HTR-8/SVneo (cell line): ENCODE measurements around the gene SELENON.

Experiments used
- DNase-seq: peaks from one replicate; pipeline ENCODE4 v3.0.0; 2011; ENCODE audit warnings: low spot score, mixed read lengths; ENCODE audit not compliant: insufficient read length
- FAIRE-seq: peaks from 2 replicates; lab custom pipeline; 2011; peaks lifted over from hg19 to GRCh38; lab: Jason Lieb, UNC

The SELENON gene

DNA sequence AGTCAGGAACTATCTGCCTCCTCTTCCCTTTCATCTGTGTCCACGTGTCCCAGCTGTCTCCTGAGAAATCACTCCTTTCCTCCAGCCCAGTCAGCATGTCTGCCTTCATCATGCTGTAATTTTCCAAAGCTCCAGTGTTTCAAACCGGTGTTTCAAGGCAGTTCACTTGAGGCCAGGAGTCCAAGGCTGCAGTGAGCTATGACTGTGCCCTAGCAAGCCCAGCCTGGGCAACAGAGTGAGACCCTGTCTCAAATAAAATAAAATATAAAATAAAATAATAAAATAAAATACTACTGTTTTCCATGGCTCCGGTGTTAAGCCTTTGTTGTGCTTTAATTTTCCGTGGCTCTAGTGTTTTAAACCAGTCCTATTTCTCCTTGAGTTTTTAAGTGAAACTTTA lies 7.9 kb upstream of the SELENON start:
- DNase-seq: no peak
- no peak for FAIRE-seq

DNA sequence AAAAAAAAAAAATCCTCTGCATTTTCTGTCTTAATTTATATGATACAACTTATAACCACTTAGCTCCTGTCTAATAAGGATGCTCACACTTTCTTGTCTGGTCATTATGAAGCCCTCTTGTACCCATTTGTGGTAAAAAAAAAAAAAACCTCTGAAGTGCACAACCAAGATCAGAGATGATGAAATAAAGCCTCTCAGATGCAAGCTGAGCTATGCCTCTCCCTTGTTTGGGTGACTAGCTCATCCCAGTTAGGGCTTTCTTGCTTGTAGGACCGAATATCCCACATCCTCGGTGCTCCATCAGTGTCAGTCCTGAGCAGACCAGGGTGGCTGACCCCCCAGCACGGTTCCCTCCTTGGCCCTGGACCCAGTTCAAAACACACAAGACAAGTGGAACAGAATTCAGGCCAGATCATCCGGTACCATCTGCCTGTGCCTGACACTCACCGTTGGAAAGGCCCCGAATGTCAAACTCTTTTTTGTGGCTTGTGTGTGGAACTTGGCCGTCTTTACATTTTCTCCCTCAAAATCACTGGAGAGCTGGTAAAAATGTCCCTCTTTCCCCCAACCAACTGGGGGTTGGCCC lies 6.3 kb upstream of the SELENON start:
- DNase-seq (no peak), FAIRE-seq (no peak)

DNA sequence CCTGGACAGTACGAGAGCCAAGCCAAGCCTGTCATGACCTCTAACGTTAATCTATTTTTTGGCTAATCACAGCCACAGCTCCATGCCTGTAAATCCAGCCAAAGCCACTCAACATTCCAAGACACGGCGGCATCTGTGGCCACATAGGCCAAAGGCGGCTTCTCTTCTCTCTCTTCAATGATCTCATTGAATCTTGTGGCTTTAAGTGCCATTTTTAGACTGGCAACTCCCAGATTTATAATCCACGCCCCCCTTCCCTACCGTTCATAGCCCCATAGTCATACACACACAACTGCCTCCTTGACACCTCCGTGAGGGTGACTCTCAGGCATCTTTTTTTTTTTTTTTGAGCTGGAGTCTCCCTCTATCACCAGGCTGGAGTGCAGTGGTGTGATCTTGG lies 5.7 kb upstream of the SELENON start:
- FAIRE-seq: no peak
- DNase-seq: no peak

DNA sequence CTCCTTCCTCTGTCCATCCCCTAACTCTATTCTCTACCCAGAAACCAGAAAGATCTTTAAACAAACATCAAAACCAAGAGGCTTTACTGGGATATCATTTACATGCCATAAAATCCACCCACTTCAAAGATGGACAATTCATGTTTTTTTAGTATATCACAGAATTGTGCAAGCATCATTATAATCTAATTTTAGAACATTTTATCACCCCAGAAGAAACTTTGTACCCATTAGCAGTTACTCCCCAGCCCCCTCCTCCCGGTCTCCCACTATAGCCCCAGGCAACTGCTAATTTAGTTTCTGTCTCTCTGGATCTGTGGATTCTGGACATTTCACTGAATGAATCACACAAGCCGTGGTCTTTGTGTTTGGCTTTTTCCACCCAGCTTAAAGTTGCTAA lies 4.8 kb upstream of the SELENON start:
- no peak for DNase-seq
- no peak for FAIRE-seq

DNA sequence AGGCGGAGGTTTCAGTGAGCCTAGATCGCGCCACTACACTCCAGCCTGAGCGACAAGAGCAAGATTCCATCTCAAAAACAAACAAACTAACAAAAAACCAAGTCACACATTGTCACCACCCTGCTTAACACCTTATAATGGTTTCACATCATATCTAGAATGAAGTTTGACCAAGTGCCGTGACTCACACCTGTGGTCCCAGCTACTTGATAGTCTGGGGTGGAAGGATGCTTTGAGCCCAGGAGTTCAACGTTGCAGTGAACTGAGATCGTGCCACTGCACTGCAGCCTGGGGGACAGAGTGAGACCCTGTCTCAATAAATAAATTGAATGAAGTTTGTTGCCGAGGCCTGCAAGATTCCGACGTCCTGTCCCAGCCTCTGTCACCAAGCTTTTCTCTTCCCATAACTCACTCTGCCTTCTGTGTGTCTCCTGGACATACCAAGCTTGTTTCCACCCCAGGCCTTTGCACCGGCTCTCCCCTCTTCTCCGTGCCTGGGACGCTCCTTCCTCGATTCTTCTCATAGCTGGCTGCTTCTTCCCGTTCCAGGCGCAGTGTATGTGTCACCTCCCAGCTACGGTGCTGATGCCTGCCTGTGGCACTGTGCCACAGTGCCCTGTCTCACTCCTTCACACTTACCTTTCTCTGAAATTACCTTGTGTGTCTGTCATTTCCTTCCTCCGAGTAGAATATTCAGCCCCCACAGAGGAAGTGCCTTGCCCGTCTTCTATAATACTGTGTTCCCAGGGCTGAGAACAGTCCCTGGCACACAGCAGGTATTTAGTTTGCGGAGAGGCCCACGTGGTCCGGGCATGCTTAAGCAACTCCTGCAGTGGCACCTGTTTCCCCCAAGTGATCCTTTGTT lies 3.8 kb upstream of the SELENON start:
- DNase-seq (no peak), FAIRE-seq (no peak)

DNA sequence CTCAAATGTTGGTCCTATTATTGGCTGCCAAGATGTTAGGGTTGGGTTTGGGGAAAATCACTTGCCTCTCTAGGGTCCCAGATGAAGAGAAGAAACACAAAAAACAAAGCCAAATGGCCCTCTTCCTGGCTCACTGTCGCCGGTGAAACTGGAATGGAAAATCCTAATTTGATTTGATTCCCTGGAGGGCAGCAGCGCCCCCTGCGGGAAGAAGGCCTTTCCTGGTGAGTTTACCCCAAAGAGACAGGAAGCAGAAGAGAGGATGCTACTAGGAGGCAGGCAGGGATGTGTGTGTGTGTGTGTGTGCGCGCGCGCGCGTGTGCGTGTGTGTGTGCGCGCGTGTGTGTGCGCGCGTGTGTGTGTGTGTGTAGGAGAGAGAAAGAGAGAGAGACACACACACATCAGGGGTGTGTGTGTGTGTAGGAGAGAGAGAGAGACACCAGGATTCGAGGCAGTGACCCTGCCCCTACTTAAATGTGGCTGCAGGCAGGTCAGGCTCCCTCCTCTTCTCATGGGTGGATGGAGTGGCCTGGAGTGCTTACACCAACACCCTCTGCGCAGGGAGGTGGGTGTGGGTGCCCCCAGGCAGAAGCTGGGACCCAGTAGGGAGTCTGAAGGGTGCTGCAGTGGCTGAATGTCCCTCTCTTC lies 3.1 kb upstream of the SELENON start:
- FAIRE-seq (peak; percentile 67), DNase-seq (peak; percentile 67)

DNA sequence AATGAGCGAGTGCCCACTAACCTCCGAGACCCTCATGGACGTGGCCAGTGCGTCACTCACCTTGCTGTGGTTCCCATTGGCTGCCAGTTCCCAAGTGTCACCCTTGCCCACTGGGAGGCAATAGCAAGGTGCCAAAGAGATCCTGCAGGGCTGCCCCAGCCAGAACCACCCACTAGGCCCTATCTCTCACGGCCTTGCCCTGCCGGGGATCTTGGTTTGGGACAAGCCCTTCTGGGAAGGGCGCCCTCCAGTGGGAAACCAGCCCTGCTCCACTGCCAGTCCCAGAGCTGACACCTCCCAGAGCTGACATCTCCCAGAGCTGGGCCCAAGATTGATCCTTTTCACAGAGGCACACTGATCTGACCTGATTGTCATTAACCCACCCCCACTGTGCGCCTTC lies 2.1 kb upstream of the SELENON start:
- no peak for FAIRE-seq
- DNase-seq: peak; percentile 32

DNA sequence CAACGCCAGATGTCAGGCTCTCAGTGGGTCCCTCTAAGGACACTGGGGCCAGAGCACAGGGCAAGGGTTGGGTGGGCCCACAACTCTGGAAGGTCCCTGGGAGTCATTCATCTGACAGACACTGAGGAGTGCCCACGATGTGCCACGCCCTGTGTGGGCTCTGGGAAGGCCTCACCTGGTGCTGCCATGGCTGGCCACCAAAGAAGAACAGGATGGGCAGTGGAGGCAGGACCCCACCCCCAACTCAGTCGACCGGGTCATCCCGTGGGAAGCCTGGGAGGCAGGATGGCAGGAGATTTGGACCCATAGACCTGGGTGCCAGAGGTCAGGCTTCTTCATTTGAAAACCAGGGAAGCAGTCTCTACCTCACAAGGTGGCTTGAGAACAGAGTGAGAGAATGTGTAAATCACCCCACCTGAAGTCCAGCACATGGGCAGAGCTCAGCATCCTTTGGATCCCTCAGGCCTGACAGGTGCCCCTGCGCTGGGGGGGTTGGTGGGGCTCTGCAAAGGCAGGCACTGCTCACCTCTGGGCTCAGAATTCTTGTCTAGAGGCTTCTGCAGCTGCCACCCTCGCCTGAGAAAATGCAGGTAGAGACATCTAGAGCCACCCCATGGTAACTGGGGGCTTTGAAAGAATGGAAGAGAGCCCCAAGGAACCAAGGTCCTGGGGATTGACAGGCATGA lies 1.2 kb upstream of the SELENON start:
- FAIRE-seq (no peak), DNase-seq (no peak)

DNA sequence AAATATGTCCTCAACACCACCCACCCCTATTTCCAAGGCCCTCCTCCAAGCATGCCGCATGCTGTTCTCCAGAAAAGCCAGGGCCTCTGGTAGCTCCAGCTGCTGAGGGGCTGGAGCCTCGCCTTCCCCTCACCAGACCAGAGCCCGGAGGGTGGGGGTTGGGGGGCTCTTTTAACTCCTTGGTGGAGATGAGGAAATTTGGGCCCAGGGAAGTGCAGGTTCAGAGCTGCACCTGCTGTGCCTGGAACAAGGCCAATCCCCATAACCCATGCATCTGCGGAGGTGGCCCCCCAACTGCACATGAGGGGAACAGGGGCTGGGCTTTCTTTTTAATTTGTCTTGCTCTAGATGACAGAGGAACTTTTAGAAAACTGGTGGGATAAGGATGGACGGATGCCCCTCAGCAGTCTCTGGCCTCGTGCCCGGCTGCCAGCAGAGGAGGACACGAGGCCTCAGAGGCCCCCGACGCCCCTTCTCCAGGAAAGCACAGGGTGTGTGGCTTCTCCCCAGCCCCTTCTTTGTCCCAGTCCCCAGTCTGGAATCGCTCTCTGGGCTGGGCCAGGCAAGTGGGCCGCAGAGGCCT lies 550 bp upstream of the SELENON start:
- FAIRE-seq (no peak), DNase-seq (no peak)

DNA sequence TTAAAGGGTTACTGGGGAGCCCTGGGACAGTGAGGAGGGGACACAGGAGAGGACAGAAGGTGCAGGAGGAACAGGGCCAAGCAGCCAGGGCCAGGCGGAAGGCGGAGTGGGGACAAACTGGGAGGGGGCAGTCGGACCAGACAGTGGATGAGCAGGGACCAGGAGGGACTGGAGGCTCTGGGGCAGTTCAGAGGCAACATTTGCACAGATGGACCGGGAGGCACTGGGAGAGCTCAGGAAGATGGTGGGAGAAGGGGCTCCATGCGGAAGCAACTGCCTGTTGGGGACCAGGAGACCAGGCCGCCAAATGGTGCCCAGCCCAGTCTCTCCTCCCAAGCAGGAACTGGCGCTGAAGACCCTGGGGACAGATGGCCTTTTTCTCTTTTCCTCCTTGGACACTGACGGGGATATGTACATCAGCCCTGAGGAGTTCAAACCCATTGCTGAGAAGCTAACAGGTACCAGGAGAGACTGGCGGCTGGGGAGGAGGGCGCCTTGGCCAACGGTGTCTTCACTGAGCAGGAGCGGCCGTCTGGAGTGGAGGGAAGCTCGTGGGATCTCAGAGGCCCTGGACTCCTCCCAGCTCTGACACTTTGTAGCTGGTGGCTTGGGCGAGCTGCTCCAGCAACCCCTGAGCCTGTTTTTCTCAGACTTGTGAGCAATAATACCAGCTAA lies 847 bp downstream of the SELENON start:
- no peak for DNase-seq
- FAIRE-seq: no peak

DNA sequence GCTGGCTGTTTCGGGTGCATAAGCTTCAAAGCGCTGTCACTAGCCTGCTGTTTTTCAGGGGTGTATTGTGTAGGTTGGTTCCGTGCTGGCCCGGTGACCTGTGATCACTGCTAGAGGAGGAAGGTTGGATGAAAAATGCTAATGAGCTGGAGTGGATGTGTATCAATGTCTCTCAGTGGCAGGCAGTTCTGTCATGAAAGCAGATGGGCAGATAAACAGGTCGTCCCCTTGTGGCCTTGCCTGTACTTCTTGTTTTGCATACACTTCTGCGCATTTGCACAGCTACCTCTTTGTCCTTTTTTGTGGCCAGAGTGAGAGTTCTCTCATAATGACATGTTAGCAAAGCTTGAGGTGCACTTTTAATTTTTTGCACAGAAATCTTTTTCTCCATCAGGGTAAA lies 2.9 kb downstream of the SELENON start:
- DNase-seq: no peak
- FAIRE-seq: no peak

DNA sequence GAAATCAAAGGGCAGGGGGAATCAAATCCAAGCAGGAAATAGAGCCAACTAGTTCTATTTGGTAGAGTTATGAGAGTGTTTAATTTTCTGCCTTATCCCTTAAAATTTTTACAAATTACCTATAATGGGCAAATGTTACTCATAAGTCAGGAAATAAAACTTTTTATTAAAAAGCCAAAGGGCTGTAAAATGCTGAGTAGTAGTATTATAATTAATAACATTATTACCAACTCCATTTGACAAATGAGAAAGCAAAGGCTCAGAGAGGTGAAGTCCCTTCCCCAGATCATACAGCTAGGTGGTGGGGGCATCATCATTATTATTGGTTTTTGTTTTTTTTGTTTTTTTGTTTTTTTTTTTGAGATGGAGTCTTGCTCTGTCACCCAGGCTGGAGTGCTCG lies 3.4 kb downstream of the SELENON start:
- no peak for FAIRE-seq
- DNase-seq: no peak

DNA sequence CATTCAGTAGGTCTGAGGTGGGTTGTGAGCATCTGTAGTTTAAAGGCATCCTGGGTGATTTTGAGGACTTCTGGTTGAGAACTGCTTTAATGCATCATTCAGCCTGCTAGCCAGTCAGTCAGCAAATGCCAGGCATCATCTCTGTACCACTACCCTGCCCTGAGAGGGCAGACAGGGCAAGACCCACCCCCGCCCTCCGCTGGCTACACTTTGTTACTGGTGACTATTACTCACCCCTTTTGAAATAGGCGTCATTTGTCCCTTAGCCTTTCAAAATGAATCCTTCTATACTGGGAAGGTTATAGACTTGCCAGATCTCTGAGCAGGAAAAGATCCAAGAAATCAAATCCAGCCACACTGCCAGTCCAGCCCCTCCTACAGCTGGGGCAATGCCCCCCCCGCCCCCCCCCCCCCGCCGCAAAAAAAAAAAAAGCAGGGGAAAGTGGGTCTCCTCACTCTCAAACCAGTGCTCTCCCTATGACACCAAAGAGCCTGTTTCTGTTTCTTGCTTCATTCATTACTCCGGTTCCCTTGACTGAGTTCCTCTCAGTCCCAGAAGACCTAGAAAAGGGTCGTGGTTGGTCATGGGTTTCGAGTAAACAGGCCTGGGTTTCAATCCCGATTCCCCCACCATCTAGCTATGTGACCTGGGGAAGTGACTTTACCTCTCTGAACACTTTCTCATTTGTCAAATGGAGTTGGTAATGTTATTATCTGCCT lies 4.4 kb downstream of the SELENON start:
- DNase-seq (no peak), FAIRE-seq (no peak)

DNA sequence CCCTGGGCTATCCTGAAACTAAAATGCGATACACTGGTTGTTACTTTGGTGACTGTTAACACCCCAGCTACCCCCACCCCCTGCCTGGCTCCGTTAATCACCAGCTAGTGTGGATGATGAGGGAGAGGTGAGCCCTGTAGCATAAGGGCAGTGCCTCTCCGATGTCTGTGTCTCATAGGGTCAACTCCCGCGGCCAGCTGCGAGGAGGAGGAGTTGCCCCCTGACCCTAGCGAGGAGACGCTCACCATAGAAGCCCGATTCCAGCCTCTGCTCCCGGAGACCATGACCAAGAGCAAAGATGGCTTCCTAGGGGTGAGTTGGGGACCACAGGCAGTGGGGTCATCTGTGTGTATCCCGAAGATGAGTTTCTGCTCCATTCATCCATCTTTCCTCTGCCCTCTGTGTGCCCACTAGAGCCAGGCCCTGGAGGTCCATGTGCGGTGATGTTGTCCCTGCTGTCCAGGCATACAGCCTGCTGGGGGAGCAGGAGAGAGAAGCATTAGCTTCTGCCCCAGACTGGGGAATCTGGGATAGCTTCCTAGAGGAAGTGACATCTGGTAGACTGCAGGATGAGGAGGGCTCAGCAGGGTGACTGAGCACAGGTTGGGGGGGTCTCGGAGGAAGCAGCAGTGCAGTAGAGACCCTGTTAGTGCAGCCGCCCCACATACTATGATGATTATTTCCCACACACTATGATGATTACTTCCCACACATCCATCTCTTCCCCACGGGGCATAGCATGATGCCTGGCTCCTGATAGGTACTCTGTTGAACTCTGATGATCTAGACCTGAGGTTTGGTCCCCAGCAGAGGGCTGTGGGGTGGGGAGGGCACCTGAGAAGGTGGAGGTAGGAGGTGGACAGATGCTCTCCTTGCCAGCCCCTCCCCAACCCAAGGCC lies 5.2 kb downstream of the SELENON start:
- no peak for FAIRE-seq
- no peak for DNase-seq

DNA sequence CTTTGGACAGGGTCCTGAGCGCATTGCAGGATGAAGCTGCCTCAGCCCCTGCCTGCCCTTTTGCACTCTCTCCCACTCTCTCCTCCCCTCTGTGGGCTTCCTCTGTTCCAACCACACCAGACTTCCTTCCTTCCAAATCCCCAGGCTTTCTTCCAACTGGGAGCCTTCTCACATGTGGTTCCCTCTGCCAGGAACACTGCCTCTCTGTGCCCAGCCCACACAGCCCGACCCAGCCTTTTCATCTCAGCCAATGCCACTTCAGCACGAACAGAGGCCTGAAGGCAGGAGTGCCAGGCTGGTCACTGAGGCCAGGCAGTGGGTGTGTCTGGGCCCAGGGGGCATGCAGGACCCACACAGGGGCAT lies 5.9 kb downstream of the SELENON start:
- DNase-seq: no peak
- FAIRE-seq: no peak

DNA sequence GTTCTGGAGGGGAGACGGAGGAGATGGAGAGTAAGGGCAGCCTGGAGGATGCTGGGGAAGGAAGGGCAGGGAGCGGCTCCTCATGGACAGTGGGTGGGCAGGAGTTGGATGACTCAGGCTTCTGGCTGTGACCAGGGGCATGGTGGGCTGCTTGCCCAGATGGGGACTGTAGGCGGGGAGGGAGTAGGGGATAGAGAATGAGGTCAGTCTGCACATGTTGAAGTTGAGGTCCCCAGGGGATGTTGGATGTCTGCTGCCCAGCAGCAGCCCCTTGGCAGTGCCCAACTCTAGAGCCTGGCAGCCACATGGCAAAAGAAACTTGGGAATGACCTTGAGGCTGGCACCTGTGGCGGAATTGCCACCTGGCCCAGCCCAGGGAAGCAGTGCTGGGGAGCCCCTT lies 6.4 kb downstream of the SELENON start:
- no peak for FAIRE-seq
- no peak for DNase-seq

DNA sequence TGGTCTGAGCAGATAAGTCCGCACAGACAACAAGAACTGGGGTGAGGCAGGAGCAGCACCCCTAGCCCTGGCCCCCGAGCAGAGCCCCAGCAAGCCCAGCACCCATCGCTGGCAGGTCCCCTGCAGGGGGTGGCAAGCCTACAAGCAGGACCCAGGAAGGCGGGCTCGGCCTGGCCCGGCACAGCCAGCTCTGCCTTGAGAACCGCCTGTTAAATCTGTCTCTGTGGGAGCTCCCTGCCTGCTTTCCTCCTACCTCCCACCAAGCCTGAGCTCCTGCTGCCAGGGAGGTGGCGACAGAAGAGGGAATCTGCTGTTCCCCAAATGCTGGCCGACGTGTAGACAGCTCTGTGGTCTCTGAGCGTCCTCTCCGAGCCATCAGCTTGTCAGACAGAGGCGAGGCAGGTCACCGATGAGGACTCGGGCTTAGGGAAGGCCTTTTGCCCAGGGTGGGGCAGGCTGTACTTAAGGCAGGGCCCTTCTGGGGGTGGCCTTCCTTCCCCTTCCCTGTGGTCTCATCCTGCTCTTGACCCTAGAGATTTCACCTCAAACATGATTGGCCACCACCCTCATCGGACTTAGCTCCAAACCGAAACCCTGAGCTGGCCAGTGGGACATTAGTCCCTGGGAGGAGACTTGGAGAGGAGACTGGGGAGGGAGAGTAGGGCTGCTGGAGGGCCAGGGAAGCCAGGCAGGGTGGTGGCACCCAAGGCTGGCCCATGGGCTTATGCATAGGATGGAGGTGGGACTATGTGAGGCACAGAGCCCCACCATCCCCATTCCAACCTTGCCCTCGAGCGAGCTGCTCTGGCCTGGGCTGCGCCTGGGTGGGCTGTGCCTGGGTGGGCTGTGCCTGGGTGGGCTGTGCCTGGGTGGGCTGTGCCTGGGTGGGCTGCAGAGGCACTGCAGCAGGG lies 7.7 kb downstream of the SELENON start:
- DNase-seq (no peak), FAIRE-seq (no peak)
